Neural cell (in vitro differentiated cells): ENCODE results near the gene AMBP. TPM values are rescaled to one million over a fixed set of nuclear protein-coding genes. Genes with fewer than 3 reads are reported as not detected.

Experiments
- H2AFZ ChIP-seq: fragments of 200-600, 300-800 bp; sonication (generic), shearing (Covaris generic); 2 replicates; pipeline ENCODE4 v1.6.0; 2014; ENCODE audit warnings: low read depth, mild to moderate bottlenecking, antibody characterized with exemption, low read length, moderate library complexity
- H3F3A ChIP-seq: fragments of 200-600 bp; shearing (Covaris generic); 2 replicates; pipeline ENCODE4 v1.6.1; 2016; ENCODE audit warnings: mild to moderate bottlenecking, moderate library complexity, mixed read lengths, antibody characterized with exemption, low read length; ENCODE audit not compliant: insufficient read depth, poor library complexity, severe bottlenecking
- H3K27ac ChIP-seq: fragments of 200-600, 300-800 bp; sonication (generic), shearing (Covaris generic); 2 replicates; pipeline ENCODE4 v1.5.1; 2014; ENCODE audit warnings: mild to moderate bottlenecking, low read length, moderate library complexity
- H3K27me3 ChIP-seq: fragments of 300-800, 200-600 bp; sonication (generic), shearing (Covaris generic); 2 replicates; pipeline ENCODE4 v1.6.0; 2014; ENCODE audit warnings: mild to moderate bottlenecking, low read depth, low read length, moderate library complexity; ENCODE audit not compliant: insufficient read depth
- H3K36me3 ChIP-seq: fragments of 300-800, 200-600 bp; sonication (generic), shearing (Covaris generic); 2 replicates; pipeline ENCODE4 v1.5.1; 2014; ENCODE audit warnings: mild to moderate bottlenecking, antibody characterized with exemption, low read length, moderate library complexity; ENCODE audit not compliant: insufficient read depth
- H3K4me2 ChIP-seq: fragments of 300-800, 200-600 bp; sonication (generic), shearing (Covaris generic); 2 replicates; pipeline ENCODE4 v1.6.0; 2014; ENCODE audit warnings: mild to moderate bottlenecking, low read length
- H3K4me3 ChIP-seq: fragments of 300-800, 200-600 bp; sonication (generic), shearing (Covaris generic); 2 replicates; pipeline ENCODE4 v1.5.1; 2014; ENCODE audit warnings: mild to moderate bottlenecking, low read length, moderate library complexity
- H3K79me2 ChIP-seq: fragments of 200-600 bp; shearing (Covaris generic); replicated peaks from 2 replicates; pipeline ENCODE4 v1.6.0; 2014; ENCODE audit warnings: mild to moderate bottlenecking, low read length, moderate library complexity; ENCODE audit not compliant: insufficient read depth
- H3K9ac ChIP-seq: fragments of 300-800, 200-600 bp; sonication (generic), shearing (Covaris generic); 2 replicates; pipeline ENCODE4 v1.6.1; 2016; ENCODE audit warnings: mild to moderate bottlenecking, low read length, mixed read lengths
- H3K9me2 ChIP-seq: fragments of 200-600 bp; shearing (Covaris generic); 2 replicates; pipeline ENCODE4 v1.6.1; 2016; ENCODE audit warnings: mild to moderate bottlenecking, low read length, mixed read lengths; ENCODE audit not compliant: insufficient read depth
- H3K9me3 ChIP-seq: fragments of 200-600, 300-800 bp; sonication (generic), shearing (Covaris generic); 2 replicates; pipeline ENCODE4 v1.6.1; 2016; ENCODE audit warnings: mild to moderate bottlenecking, mixed run types, low read length, moderate library complexity, mixed read lengths
- H4K20me1 ChIP-seq: fragments of 200-600 bp; shearing (Covaris generic); 2 replicates; pipeline ENCODE4 v1.6.1; 2016; ENCODE audit warnings: mild to moderate bottlenecking, mixed run types; ENCODE audit not compliant: insufficient read depth
- CTCF ChIP-seq: fragments of 450-650 bp; IDR thresholded peaks from 2 replicates; pipeline ENCODE4 v1.5.1; 2014; ENCODE audit warnings: antibody characterized with exemption, mild to moderate bottlenecking, moderate library complexity; ENCODE audit not compliant: poor library complexity, severe bottlenecking
- EP300 ChIP-seq: fragments of 450-650 bp; conservative IDR thresholded peaks from 2 replicates; pipeline ENCODE4 v1.6.1; 2014; ENCODE audit warnings: antibody characterized with exemption, mild to moderate bottlenecking, moderate library complexity; ENCODE audit not compliant: poor library complexity, severe bottlenecking
- EZH2 ChIP-seq: fragments of 200-600, 300-800 bp; shearing (Covaris generic), sonication (generic); IDR thresholded peaks from 2 replicates; pipeline ENCODE4 v1.6.1; 2014; ENCODE audit warnings: antibody characterized with exemption, low read length, borderline replicate concordance, mild to moderate bottlenecking; ENCODE audit not compliant: insufficient read depth, poor library complexity, severe bottlenecking
- MXI1 ChIP-seq: fragments of 450-650 bp; conservative IDR thresholded peaks from 2 replicates; pipeline ENCODE4 v1.6.1; 2014; ENCODE audit warnings: antibody characterized with exemption, mild to moderate bottlenecking; ENCODE audit not compliant: poor library complexity, severe bottlenecking
- POLR2AphosphoS5 ChIP-seq: IDR thresholded peaks from 2 replicates; pipeline ENCODE4 v1.6.1; 2012
- RAD21 ChIP-seq: fragments of 450-650 bp; conservative IDR thresholded peaks from 2 replicates; pipeline ENCODE4 v1.6.1; 2014; ENCODE audit warnings: antibody characterized with exemption, mild to moderate bottlenecking, moderate library complexity
- REST ChIP-seq: IDR thresholded peaks from 2 replicates; pipeline ENCODE4 v1.6.1; 2012; ENCODE audit warnings: borderline replicate concordance
- SMC3 ChIP-seq: fragments of 450-650 bp; conservative IDR thresholded peaks from 2 replicates; pipeline ENCODE4 v1.6.1; 2014; ENCODE audit warnings: antibody characterized with exemption, mild to moderate bottlenecking, moderate library complexity; ENCODE audit not compliant: poor library complexity
- TAF1 ChIP-seq: IDR thresholded peaks from 2 replicates; pipeline ENCODE4 v1.6.1; 2012; ENCODE audit warnings: low read depth
- polyA plus RNA-seq: library from polyadenylated mRNA; depleted of rRNA; stranded (reverse); fragments of >200 nt; gene quantifications from 2 replicates; pipeline ENCODE4 v1.2.3, GENCODE V29; 2014

AMBP gene
- polyA plus RNA-seq, 1 donor from 2014 or later: not detected

- Histone ChIP-seq H3K9me3 (peaks cover 3% of the 10 kb centered on the region), H4K20me1 (no peaks in the 10 kb centered on the region), H3K9ac (no peak overlapping the region), H2AFZ (no peak overlapping the region), H3K27ac (no peak overlapping the region), H3K9me2 (no peaks in the 10 kb centered on the region), H3K36me3 (peaks cover 20% of the 10 kb centered on the region), H3K27me3 (no peaks in the 10 kb centered on the region), H3K4me3 (no peak overlapping the region), H3K4me2 (no peak overlapping the region), H3K79me2 (no peaks in the 10 kb centered on the region), H3F3A (no peaks in the 10 kb centered on the region)
- TF ChIP-seq RAD21 (no peak), EZH2 (no peak), CTCF (no peak), TAF1 (no peak), MXI1 (no peak), REST (no peak), EP300 (no peak), SMC3 (no peak), POLR2AphosphoS5 (no peak)
Observed at GRCh38 chr9:114027863-114028465, 50.1 kb downstream of the AMBP start.

- Histone ChIP-seq H3K36me3 (peaks cover 20% of the 10 kb centered on the region), H3K27ac (no peak overlapping the region), H4K20me1 (no peaks in the 10 kb centered on the region), H3K9me2 (no peaks in the 10 kb centered on the region), H3K79me2 (peaks cover 4% of the 10 kb centered on the region), H3K4me2 (no peak overlapping the region), H3F3A (no peaks in the 10 kb centered on the region), H3K9ac (no peak overlapping the region), H3K4me3 (no peak overlapping the region), H2AFZ (no peak overlapping the region), H3K9me3 (peaks cover 3% of the 10 kb centered on the region), H3K27me3 (no peaks in the 10 kb centered on the region)
- no peak for TF ChIP-seq EZH2
- TF ChIP-seq EP300: no peak
- TF ChIP-seq RAD21: no peak
- no peak for TF ChIP-seq SMC3
- no peak for TF ChIP-seq MXI1
- TF ChIP-seq CTCF: no peak
- TF ChIP-seq POLR2AphosphoS5: no peak
- TF ChIP-seq TAF1: no peak
Observed at GRCh38 chr9:114027159-114027862, 50.8 kb downstream of the AMBP start.
